ENCODE measurements around the gene MKNK2.

- TF ChIP-seq, protein P1, sequence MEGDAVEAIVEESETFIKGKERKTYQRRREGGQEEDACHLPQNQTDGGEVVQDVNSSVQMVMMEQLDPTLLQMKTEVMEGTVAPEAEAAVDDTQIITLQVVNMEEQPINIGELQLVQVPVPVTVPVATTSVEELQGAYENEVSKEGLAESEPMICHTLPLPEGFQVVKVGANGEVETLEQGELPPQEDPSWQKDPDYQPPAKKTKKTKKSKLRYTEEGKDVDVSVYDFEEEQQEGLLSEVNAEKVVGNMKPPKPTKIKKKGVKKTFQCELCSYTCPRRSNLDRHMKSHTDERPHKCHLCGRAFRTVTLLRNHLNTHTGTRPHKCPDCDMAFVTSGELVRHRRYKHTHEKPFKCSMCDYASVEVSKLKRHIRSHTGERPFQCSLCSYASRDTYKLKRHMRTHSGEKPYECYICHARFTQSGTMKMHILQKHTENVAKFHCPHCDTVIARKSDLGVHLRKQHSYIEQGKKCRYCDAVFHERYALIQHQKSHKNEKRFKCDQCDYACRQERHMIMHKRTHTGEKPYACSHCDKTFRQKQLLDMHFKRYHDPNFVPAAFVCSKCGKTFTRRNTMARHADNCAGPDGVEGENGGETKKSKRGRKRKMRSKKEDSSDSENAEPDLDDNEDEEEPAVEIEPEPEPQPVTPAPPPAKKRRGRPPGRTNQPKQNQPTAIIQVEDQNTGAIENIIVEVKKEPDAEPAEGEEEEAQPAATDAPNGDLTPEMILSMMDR (conservative IDR thresholded peaks at IDR 0.05 in 1 of 2, IDR thresholded peaks at IDR 0.05 in 1 of 2; ENCODE audit: low read depth in 1 of 2, low read length in 2 of 2), result no peak
- TF ChIP-seq EZH2 (IDR thresholded peaks at IDR 0.05; ENCODE audit: low read length, missing control alignments), result no peak
These were observed 49.6 kb upstream of the MKNK2 start for GRCh38 chr19:2100719-2101061.

Data from fibroblast of lung (primary cell).